Superior temporal gyrus (tissue), 1 donor: ENCODE results near the gene TXNL4B.
"Not testable (repeated sequence)": the region's sequence is repeated elsewhere in the genome, so short reads cannot be mapped to it uniquely, and the experiment has no call there.

ENCODE experiments used
- DNase-seq: peaks from one replicate; pipeline ENCODE4 v3.0.0-alpha.2; 2016; ENCODE audit errors: extremely low spot score

TXNL4B gene

GRCh38 chr16:72073560-72074230 is 19.7 kb downstream of the TXNL4B start:
- DNase-seq, result peak; percentile 47

- peak; percentile 47 for DNase-seq
These were observed 20.7 kb downstream of the TXNL4B start for GRCh38 chr16:72072514-72073342.

- no peak for DNase-seq
These were observed 24.5 kb downstream of the TXNL4B start for GRCh38 chr16:72068930-72069329.

- DNase-seq, result peak; percentile 71
These were observed 26.7 kb downstream of the TXNL4B start for GRCh38 chr16:72066747-72067146.

GRCh38 chr16:72064361-72064894 is 29.0 kb downstream of the TXNL4B start:
- no peak for DNase-seq

- DNase-seq, result no peak
These were observed 31.9 kb downstream of the TXNL4B start for GRCh38 chr16:72061564-72061963.

GRCh38 chr16:72060405-72060804 is 33.0 kb downstream of the TXNL4B start:
- DNase-seq, result no peak

GRCh38 chr16:72059060-72059459 is 34.4 kb downstream of the TXNL4B start:
- DNase-seq, result not testable (repeated sequence)

- not testable (repeated sequence) for DNase-seq
These were observed 36.1 kb downstream of the TXNL4B start for GRCh38 chr16:72057313-72057712.

- no peak for DNase-seq
These were observed 37.5 kb downstream of the TXNL4B start for GRCh38 chr16:72055911-72056310.

GRCh38 chr16:72054254-72054847 is 39.1 kb downstream of the TXNL4B start, which contains the start of gene HP:
TSS of gene HP (plus strand) at chr16:72054505. CDS start at chr16:72054653, 148 bp downstream.
- DNase-seq, result not testable (repeated sequence)

GRCh38 chr16:72051818-72052217 is 41.6 kb downstream of the TXNL4B start:
- DNase-seq, result no peak

GRCh38 chr16:72050769-72051464 is 42.5 kb downstream of the TXNL4B start:
- no peak for DNase-seq

GRCh38 chr16:72049110-72049509 is 44.3 kb downstream of the TXNL4B start:
- DNase-seq, result no peak

GRCh38 chr16:72044825-72045359 is 48.5 kb downstream of the TXNL4B start:
- DNase-seq, result no peak

- no peak for DNase-seq
These were observed 49.1 kb downstream of the TXNL4B start for GRCh38 chr16:72044296-72044695.

- DNase-seq, result no peak
These were observed 49.9 kb downstream of the TXNL4B start for GRCh38 chr16:72043539-72043938.

- no peak for DNase-seq
These were observed 50.4 kb downstream of the TXNL4B start for GRCh38 chr16:72043058-72043457.

- no peak for DNase-seq
These were observed 51.2 kb downstream of the TXNL4B start for GRCh38 chr16:72042157-72042660.

GRCh38 chr16:72036098-72036497 is 57.3 kb downstream of the TXNL4B start:
- no peak for DNase-seq
